H1 (cell line): ENCODE measurements around the gene PCDHAC2. TPM values are rescaled to one million over a fixed set of nuclear protein-coding genes. Genes with fewer than 3 reads are reported as not detected.

Experiments
- CTCF ChIA-PET: fragments of 300-600 bp; sonication (Branson Sonifier 250); formaldehyde crosslinking; loops from one replicate; lab custom pipeline; 2021; ENCODE audit not compliant: partially characterized antibody; lab: Charles Lee
- POLR2A ChIA-PET: fragments of 300-600 bp; sonication (Branson Sonifier 250); formaldehyde crosslinking; loops from one replicate; lab custom pipeline; 2021; ENCODE audit warnings: inconsistent platforms; ENCODE audit not compliant: partially characterized antibody; lab: Charles Lee
- DNase-seq, 2 experiments: peaks; one replicate each; pipeline versions ENCODE4 v3.0.0 to v3.0.0-alpha.2; 2010 to 2022; ENCODE audit warnings: low spot score in 2 of 2, low read depth in 1 of 2, mixed read lengths in 1 of 2
- FAIRE-seq: peaks from 2 replicates; lab custom pipeline; 2011; peaks lifted over from hg19 to GRCh38; lab: Jason Lieb, UNC
- H2AFZ ChIP-seq: 2 replicates; pipeline ENCODE4 v1.8.1; 2012; ENCODE audit warnings: low read length, inconsistent platforms
- H2AK5ac ChIP-seq: 2 replicates; pipeline ENCODE4 v1.6.1; 2013; ENCODE audit warnings: low read depth, low read length
- H2BK120ac ChIP-seq: replicated peaks from 2 replicates; pipeline ENCODE3; 2013; ENCODE audit warnings: low read depth, low read length, inconsistent platforms
- H2BK12ac ChIP-seq: 2 replicates; pipeline ENCODE4 v1.6.1; 2013; ENCODE audit warnings: low read depth, low read length
- H2BK15ac ChIP-seq: 2 replicates; pipeline ENCODE4 v1.6.1; 2013; ENCODE audit warnings: low read length
- H2BK20ac ChIP-seq: 2 replicates; pipeline ENCODE4 v1.6.1; 2013; ENCODE audit warnings: low read length
- H2BK5ac ChIP-seq: 2 replicates; pipeline ENCODE4 v1.6.1; 2013; ENCODE audit warnings: low read depth, low read length
- H3K14ac ChIP-seq: 2 replicates; pipeline ENCODE4 v1.6.1; 2013; ENCODE audit warnings: inconsistent platforms; ENCODE audit not compliant: insufficient read length
- H3K18ac ChIP-seq: 2 replicates; pipeline ENCODE4 v1.6.1; 2013; ENCODE audit warnings: low read length; ENCODE audit errors: extremely low read depth
- H3K23ac ChIP-seq: 2 replicates; pipeline ENCODE4 v1.6.1; 2013; ENCODE audit warnings: inconsistent platforms; ENCODE audit not compliant: insufficient read length
- H3K23me2 ChIP-seq: 2 replicates; pipeline ENCODE4 v1.6.1; 2013; ENCODE audit warnings: low read depth, low read length
- H3K27ac ChIP-seq: 2 replicates; pipeline ENCODE4 v1.6.1; 2011; ENCODE audit warnings: low read depth, low read length, inconsistent platforms
- H3K27me3 ChIP-seq, 4 experiments: replicated peaks in 1 of 4; 1 replicate in 1 of 4; 2 replicates in 3 of 4; pipeline versions ENCODE4 v1.6.1 to v1.8.1; 2011 to 2013; ENCODE audit warnings: low read length in 3 of 4, mild to moderate bottlenecking in 3 of 4, inconsistent platforms in 2 of 4, mixed read lengths in 2 of 4, moderate library complexity in 1 of 4; ENCODE audit not compliant: control insufficient read depth in 3 of 4, insufficient read depth in 3 of 4; ENCODE audit errors: extremely low read depth in 1 of 4
- H3K36me3 ChIP-seq, 4 experiments: 2 replicates each; pipeline versions ENCODE4 v1.6.1 to v1.8.1; 2011 to 2013; ENCODE audit warnings: mild to moderate bottlenecking in 4 of 4, low read length in 3 of 4, moderate library complexity in 2 of 4, control low read depth in 1 of 4, inconsistent platforms in 1 of 4; ENCODE audit not compliant: insufficient read depth in 4 of 4, control insufficient read depth in 2 of 4
- H3K4ac ChIP-seq: replicated peaks from 2 replicates; pipeline ENCODE3; 2013; ENCODE audit warnings: low read length, low read depth, mixed read lengths, inconsistent platforms; ENCODE audit not compliant: insufficient read length
- H3K4me1 ChIP-seq, 4 experiments: replicated peaks in 1 of 4; 1 replicate in 1 of 4; 2 replicates in 3 of 4; pipeline versions ENCODE4 v1.6.1 to v1.8.1; 2011 to 2013; ENCODE audit warnings: low read length in 3 of 4, inconsistent platforms in 2 of 4, mixed read lengths in 1 of 4; ENCODE audit not compliant: insufficient read depth in 4 of 4, control insufficient read depth in 3 of 4
- H3K4me2 ChIP-seq, 2 experiments: 2 replicates each; pipeline versions ENCODE4 v1.6.1 to v1.8.1; 2011 to 2013; ENCODE audit warnings: low read depth in 2 of 2, low read length in 2 of 2, control low read depth in 1 of 2, inconsistent platforms in 1 of 2, mild to moderate bottlenecking in 1 of 2; ENCODE audit not compliant: insufficient read depth in 1 of 2
- H3K4me3 ChIP-seq, 4 experiments: fragments of 200-600, 300-600 bp in 1 of 4; sonication (generic), shearing (Covaris generic), sonication (Bioruptor Twin) in 1 of 4; 2 replicates each; pipeline versions ENCODE4 v1.5.1 to v1.8.1; 2011 to 2016; ENCODE audit warnings: low read length in 4 of 4, low read depth in 3 of 4, control low read depth in 2 of 4, inconsistent platforms in 2 of 4, mild to moderate bottlenecking in 2 of 4, mixed read lengths in 1 of 4, moderate library complexity in 1 of 4; ENCODE audit not compliant: insufficient read depth in 2 of 4; ENCODE audit errors: extremely low read depth in 1 of 4
- H3K56ac ChIP-seq: replicated peaks from 2 replicates; pipeline ENCODE3; 2013; ENCODE audit warnings: low read depth, mild to moderate bottlenecking, mixed read lengths, low read length, inconsistent platforms; ENCODE audit not compliant: insufficient read length
- H3K79me1 ChIP-seq: 2 replicates; pipeline ENCODE4 v1.6.1; 2013; ENCODE audit warnings: low read depth, low read length, control low read depth
- H3K79me2 ChIP-seq, 2 experiments: 2 replicates each; pipeline versions ENCODE4 v1.6.1 to v1.8.1; 2012 to 2013; ENCODE audit warnings: low read length in 2 of 2, mild to moderate bottlenecking in 2 of 2, inconsistent platforms in 1 of 2; ENCODE audit not compliant: insufficient read depth in 2 of 2, control insufficient read depth in 1 of 2
- H3K9ac ChIP-seq, 4 experiments: replicated peaks in 1 of 4; 1 replicate in 1 of 4; 2 replicates in 3 of 4; pipeline versions ENCODE4 v1.6.1 to v1.8.1; 2011 to 2013; ENCODE audit warnings: low read depth in 3 of 4, low read length in 3 of 4, control low read depth in 2 of 4, mild to moderate bottlenecking in 2 of 4, moderate library complexity in 2 of 4, inconsistent platforms in 1 of 4; ENCODE audit errors: extremely low read depth in 1 of 4
- H3K9me3 ChIP-seq, 2 experiments: 2 replicates each; pipeline versions ENCODE4 v1.6.1 to v1.8.1; 2012 to 2013; ENCODE audit warnings: mild to moderate bottlenecking in 2 of 2, moderate library complexity in 2 of 2, control low read depth in 1 of 2, inconsistent platforms in 1 of 2, low read depth in 1 of 2, low read length in 1 of 2, mixed read lengths in 1 of 2; ENCODE audit not compliant: insufficient read depth in 2 of 2
- H4K20me1 ChIP-seq, 2 experiments: replicated peaks in 1 of 2; 2 replicates each; pipeline versions ENCODE3 to v1.8.1; 2011 to 2013; ENCODE audit warnings: inconsistent platforms in 2 of 2, low read length in 2 of 2, mild to moderate bottlenecking in 1 of 2; ENCODE audit not compliant: insufficient read depth in 2 of 2, control insufficient read depth in 1 of 2
- H4K5ac ChIP-seq: 2 replicates; pipeline ENCODE4 v1.6.1; 2013; ENCODE audit warnings: low read length, low read depth, mixed read lengths, inconsistent platforms; ENCODE audit not compliant: insufficient read length
- H4K8ac ChIP-seq: 2 replicates; pipeline ENCODE4 v1.8.0; 2013; ENCODE audit warnings: mild to moderate bottlenecking, moderate library complexity, low read length, inconsistent platforms; ENCODE audit not compliant: insufficient read depth; ENCODE audit errors: extremely low read depth
- H4K91ac ChIP-seq: replicated peaks from 2 replicates; pipeline ENCODE3; 2013; ENCODE audit warnings: low read length, mixed read lengths, inconsistent platforms; ENCODE audit not compliant: insufficient read length
- ASH2L ChIP-seq: fragments of 200-600, 300-600 bp; sonication (generic); IDR thresholded peaks from one replicate; pipeline ENCODE4 v1.7.1; 2017; ENCODE audit warnings: low read length
- HDAC6 ChIP-seq: IDR thresholded peaks from one replicate; pipeline ENCODE4 v1.7.1; 2012; ENCODE audit warnings: low read depth, mild to moderate bottlenecking, inconsistent platforms, low read length, moderate library complexity
- JUND ChIP-seq: IDR thresholded peaks from 2 replicates; pipeline ENCODE4 v1.6.1; 2011; ENCODE audit warnings: mild to moderate bottlenecking, improper control_type of control experiment, low read length
- MAX ChIP-seq: IDR thresholded peaks from 2 replicates; pipeline ENCODE4 v1.6.1; 2012; ENCODE audit warnings: inconsistent platforms
- RXRA ChIP-seq: IDR thresholded peaks from 2 replicates; pipeline ENCODE4 v1.6.1; 2011; ENCODE audit warnings: low read depth, mild to moderate bottlenecking, low read length, moderate library complexity; ENCODE audit not compliant: insufficient read depth
- polyA plus RNA-seq, 7 experiments: library from polyadenylated mRNA; depleted of rRNA in 3 of 7; stranded (reverse) in 5 of 7; unstranded in 2 of 7; fragments of >200 nt in 5 of 7; fragments of 200-250 nt in 2 of 7; gene quantifications; 1 replicate in 5 of 7; 2 replicates in 1 of 7; 4 replicates in 1 of 7; pipeline versions ENCODE4 v1.2.1 to v1.2.3, GENCODE V29; 2011 to 2013; ENCODE audit warnings: missing spikeins in 2 of 7, mixed read lengths in 2 of 7
- total RNA-seq: library from RNA; stranded (reverse); fragmentation: NEBNext Ultra II Directional; extraction: Animal tissue kit (Norgen Biotek cat#: 25700); gene quantifications from 2 replicates; pipeline ENCODE4 v1.2.1, GENCODE V29; 2021

The PCDHAC2 gene
- total and polyA plus RNA-seq, 2 of the 8 experiments (the other 6 are each of a cell fraction or from before 2014, with no cell fraction given): 3.7 to 5.0 TPM

GRCh38 chr5:140969880-140970279 lies 3.6 kb downstream of the PCDHAC2 start:
- Histone ChIP-seq H3K79me2 (peaks cover 0 to 3% of the 10 kb centered on the region in 2 experiments; a peak in 2 of 4 replicates), H3K23ac (no peak overlapping the region), H4K91ac (no peak overlapping the region), H3K18ac (no peak overlapping the region), H3K23me2 (peaks cover 15% of the 10 kb centered on the region), H3K4me2 (no peak overlapping the region), H3K9ac (no peak overlapping the region), H4K8ac (no peak overlapping the region), H3K27me3 (peaks cover 2 to 25% (median 20%) of the 10 kb centered on the region in 4 experiments), H3K4me3 (no peak overlapping the region), H3K36me3 (no peaks in the 10 kb centered on the region), H2AK5ac (no peak overlapping the region), H2BK20ac (no peak overlapping the region), H2BK12ac (no peak overlapping the region), H3K9me3 (no peaks in the 10 kb centered on the region), H2BK15ac (no peak overlapping the region), H3K56ac (no peak overlapping the region), H3K4ac (no peak overlapping the region), H4K20me1 (peaks cover 9 to 18% of the 10 kb centered on the region in 2 experiments), H2BK120ac (no peak overlapping the region), H3K79me1 (no peaks in the 10 kb centered on the region), H4K5ac (no peak overlapping the region), H3K27ac (no peak overlapping the region), H3K14ac (no peak overlapping the region), H3K4me1 (peaks cover 2 to 11% (median 8%) of the 10 kb centered on the region in 4 experiments; a peak in 5 of 7 replicates), H2AFZ (no peak overlapping the region), H2BK5ac (no peak overlapping the region)
- DNase-seq: no peak
- no peak for TF ChIP-seq JUND
- no peak for TF ChIP-seq ASH2L
- TF ChIP-seq HDAC6: no peak
- TF ChIP-seq RXRA: no peak
- TF ChIP-seq MAX: no peak
- no peak for FAIRE-seq
- ChIA-PET POLR2A (interaction anchor here (0.7 to 13.7 kb wide), 5 partner anchors 9 to 39 kb away, joined by 3 to 123 read pairs (median 3); no protein-coding TSS in a partner anchor), CTCF (interaction anchor here (0.8 to 2.0 kb wide), 9 partner anchors 13 to 87 kb away, joined by 3 to 7 read pairs (median 5); partner anchors contain the start of gene PCDHA13)
